ENCODE data around the gene MBNL1.
"Not testable (repeated sequence)": the region's sequence is repeated elsewhere in the genome, so short reads cannot be mapped to it uniquely, and the experiment has no call there.

MBNL1 gene

DNA sequence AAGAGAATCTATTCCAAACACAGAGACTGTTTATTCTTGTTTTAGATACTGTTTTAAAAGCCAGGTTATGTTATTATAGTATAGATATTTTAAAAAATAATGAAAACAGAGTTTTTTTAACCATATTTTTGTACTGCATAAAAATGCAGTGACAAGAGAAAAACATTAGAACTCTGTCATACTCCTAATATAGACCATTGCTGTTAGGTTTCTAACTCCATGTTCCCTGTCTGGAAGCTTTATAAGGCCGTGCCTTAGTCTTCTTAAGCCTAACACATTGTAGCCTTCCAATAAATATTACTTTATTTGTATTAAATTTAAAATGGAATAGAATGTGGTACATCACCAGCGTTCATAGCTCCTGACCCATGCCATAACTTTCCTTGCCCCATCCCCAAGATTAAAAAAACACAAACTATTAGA is 53.2 kb downstream of the MBNL1 start:
- no peak for DNase-seq

DNA sequence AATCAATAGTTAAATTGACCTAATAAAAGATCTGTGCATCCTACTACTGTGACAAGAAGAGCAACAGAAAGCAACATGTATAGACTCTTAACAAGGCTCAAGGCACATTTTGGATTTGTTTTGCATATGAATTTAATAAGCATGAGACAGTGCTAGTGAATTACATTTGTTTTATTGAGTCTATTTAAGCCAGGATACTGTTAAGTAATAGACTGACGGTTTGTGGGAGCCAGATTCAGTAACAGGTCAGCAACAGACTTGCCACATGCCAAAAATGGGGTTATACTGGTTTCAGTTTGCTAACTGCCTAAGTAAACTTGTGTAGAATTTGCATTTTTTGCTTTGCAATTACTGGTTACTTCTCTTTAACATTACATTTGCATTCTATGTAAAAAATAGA is 54.0 kb downstream of the MBNL1 start:
- no peak for DNase-seq

DNA sequence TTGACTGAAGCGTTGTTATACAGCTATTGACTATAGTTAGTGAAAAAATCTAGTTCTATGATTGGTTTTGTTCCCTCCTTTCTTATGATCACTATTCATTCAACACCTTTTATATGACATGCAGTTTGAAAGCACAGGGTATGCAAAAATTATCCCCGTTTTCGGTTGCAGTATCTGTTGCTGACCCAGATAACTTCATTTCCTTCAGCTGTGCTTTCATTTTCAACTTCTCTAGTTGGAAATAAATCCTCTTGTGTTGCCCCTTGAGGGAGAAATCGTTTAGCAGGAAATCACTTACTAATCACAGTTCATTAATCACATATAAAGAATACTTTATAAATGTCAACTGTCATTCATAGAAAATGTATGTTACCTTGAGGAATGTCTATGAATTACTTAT is 55.1 kb downstream of the MBNL1 start:
- no peak for DNase-seq

DNA sequence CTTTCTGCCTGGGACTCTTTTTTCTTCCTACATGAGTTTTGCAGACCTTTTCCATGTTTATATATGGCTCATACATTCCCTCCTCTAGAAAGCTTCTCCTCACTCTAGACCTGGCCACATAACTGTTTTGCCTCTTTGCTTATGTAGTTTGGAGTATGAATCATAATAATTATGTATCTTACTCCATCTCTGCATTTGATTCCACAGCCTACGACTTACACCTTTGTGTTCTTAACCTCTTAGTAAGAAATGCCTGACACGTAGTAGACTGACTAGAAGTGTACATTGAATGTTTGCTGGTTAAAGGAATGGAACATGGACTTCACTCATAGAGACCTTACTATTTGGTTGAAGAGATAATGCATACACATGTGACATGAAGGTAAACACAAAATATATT is 56.4 kb downstream of the MBNL1 start:
- DNase-seq = no peak

DNA sequence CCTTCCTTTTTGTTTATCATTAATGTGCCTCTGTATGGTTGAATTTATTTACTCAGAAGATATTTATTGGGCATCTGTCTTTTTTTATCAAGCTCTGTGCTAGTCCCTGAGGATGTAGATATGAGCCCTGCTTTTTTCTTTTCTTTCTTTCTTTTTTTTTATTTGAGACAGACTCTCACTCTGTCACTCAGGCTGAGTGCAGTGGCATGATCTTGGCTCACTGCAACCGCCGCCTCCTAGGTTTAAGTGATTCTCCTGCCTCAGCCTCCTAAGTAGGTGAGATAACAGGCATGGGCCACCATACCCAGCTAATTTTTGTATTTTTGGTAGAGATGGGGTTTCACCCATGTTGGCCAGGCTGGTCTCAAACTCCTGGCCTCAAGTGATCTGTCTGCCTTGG is 58.5 kb downstream of the MBNL1 start:
- no peak for DNase-seq

DNA sequence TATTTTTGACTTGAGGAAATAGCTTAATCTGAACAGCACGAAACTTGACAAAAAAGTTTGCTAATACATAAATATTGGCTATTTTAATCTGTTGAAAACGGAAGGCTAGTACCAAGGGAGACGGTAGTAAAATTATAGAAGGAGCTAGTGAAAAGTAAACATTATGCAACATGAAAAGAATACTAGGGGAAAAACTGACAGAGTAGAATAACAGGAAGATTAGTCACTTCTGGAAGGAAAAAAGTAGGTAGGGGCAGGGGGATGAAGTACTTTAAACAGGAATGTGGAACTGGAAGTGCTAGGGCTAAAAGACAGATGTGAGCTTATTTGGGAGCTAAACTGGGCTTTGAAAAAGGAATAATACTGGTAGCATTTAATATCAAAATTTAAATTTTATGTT is 60.1 kb downstream of the MBNL1 start:
- no peak for DNase-seq

DNA sequence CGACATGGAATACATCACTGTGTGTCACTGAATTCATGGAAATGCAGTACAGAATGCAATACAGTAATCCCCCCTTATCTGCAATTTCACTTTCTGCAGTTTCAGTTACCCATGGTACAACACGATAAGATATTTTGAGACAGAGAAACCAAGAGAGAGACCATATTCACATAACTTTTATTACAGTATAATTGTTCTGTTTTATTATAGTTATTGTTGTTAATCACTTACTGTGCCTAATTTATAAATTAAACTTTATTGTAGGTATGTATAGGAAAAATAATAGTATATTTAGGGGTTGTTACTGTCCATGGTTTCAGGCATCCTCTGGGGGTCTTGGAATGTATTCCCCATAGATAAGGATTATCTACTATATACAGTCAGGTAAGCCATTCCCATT is 61.8 kb downstream of the MBNL1 start:
- no peak for DNase-seq

DNA sequence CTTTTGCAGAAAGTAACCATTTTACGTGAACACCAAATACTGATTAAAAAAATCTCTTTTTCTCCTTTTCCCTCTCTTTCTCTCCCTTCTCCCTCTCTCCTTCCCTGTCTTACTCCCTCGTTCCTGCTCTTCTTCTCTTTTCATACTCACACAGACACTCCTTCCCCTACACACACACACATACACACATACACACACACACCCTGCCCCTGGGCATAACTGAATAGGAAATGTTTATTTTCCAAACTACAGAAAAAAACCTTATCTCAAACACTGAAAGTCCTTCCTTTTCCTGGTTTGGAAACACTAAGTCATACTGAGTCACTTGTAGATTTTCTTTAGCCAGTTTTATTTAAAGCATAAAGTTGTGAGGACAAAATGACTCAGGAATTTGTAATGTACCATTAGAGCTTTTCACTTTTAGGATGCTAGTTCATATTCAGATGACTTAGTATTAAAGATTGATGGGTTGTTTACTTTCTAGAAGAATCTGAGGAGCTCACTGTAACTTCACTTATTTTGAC is 62.4 kb downstream of the MBNL1 start:
- no peak for DNase-seq

DNA sequence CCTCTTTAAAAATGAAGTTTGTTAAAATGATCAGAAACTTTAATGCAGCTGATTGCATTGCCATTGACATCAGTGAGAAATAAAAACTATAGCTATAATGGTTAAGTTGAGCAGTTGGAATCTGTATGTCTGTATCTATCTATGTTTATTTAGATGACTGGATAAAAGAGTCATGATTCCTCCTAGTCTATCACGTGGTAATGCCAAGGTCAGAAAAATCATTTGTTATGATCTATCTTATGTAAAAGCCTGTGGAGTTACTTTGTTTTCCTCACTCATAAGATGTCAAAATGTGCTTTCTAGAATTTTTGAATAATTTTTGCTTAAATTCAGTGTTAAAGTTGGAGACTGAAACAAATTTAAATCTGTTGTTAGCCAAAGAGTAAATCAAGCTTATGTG is 63.3 kb downstream of the MBNL1 start:
- DNase-seq = no peak

DNA sequence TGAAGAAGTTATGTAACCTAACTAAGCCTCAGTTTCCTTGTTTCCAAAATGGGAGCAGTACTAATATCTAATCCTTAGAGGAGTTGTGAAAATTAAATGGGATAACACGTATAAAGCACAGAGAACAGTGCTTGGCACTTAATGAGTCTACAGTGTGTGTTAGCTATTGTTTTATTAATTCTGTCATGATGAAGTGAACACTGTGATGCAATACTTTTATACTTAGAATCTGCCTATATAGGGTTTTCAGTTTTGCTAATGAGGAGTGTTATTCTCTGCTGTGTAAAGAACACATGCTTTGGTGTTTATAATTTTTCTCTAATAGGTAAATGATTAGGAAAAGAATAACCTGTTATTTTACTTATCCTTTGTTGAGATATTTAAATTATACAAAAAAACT is 65.2 kb downstream of the MBNL1 start:
- DNase-seq = no peak

DNA sequence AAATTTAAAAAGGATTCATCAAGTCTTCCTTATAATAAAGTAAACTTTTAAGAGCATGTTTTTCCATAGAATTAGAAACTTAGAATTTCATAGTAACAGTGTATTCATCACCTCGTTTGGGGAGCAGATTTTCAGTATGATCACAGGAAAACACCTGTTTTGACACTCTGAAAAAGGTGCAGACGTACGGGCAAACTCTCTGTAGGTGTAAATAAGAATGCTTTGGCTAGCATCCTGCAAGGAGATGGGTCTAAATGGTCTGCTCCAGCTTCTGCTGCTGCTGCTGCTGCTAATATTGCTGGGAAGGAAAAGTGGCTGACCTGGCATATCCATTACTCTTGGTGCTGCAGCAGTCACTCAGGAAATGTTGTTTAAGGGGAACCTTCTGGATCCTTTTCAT is 66.0 kb downstream of the MBNL1 start:
- DNase-seq = no peak

DNA sequence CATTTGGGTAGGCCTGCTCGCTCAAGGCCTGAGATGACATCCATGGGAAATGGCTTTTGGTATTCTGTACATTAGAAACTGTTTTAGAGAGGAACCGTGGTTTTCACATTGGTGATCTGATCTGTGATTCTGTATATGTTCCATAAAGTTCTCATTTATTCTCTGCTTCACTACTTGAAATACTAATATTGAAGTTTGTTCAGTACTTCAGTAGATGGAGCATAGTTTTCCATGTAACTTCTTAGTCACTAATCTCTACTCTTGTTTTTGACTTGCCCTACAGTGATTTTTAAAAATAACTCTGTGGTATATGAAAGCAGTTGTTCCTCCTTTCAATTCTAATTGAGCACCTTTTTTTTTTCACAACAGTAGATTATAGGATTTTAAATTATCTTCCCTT is 66.5 kb downstream of the MBNL1 start:
- no peak for DNase-seq

DNA sequence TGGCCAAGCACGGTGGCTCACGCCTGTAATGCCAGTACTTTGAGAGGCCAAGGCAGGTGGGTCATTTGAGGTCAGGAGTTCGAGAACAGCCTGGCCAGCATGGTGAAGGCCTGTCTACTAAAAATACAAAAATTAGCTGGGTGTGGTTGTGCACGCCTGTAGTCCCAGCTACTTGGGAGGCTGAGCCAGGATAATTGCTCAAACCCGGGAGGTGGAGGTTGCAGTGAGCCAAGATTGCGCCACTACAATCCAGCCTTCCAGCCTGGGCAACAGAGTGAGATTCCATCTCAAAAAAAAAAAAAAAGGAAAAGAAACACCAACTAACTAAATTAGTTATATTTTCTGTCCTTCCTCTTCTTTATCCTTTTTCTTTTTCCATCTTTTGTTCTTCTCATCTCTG is 68.6 kb downstream of the MBNL1 start:
- DNase-seq = not testable (repeated sequence)

DNA sequence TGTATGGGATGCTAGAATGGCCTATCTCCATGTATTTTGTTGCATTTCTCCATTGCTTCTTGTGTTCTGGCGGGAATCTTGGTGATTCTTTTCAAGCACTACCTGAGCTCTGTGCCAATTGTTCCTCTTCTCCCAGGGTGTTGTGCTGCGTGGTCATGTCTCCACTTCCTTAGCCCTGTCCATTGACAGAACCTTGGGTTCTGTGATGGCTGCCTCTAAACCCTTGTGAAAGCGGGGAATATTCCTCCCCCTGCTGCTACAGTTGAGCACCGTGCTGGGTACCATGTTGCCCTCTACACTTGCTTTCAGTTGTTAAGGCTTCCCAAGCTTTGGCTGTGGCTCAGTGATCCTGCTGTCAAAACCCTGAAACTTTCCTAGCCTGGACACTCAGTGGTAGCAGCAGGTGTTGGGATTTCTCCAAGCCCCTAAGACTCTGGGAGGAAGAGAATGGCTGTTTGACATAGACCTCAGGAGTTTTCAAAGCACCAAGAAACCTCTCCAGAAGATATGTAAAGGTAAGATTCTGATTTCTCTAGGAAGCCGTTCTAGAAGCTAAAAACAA is 69.5 kb downstream of the MBNL1 start:
- no peak for DNase-seq

DNA sequence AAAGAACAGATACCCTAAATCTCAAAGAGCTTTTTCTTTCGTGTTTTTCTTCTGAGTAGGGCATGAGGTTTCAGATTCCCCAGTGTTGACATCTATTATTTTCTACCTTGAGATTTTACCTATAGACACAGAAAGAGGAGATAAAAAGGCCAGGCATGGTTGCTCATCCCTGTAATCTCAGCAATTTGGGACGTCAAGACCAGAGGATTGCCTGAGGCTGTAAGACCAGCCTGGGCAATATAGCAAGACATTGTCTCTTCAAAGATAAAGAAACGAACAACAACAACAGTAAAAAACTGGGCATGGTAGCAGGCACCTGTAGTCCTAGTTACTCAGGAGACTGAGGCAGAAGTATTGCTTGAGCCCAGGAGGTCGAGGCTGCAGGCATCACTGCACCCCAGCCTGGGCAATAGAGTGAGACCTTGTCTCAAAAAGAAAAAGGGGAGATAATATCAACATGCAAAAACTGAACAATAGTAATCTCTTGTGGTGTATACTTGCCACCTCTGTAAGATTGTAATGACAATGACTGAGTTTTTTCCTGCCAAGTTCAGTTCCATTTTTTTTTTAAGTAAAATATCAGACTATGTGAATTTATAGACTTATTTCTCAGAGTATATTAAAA is 71.3 kb downstream of the MBNL1 start:
- DNase-seq = no peak

DNA sequence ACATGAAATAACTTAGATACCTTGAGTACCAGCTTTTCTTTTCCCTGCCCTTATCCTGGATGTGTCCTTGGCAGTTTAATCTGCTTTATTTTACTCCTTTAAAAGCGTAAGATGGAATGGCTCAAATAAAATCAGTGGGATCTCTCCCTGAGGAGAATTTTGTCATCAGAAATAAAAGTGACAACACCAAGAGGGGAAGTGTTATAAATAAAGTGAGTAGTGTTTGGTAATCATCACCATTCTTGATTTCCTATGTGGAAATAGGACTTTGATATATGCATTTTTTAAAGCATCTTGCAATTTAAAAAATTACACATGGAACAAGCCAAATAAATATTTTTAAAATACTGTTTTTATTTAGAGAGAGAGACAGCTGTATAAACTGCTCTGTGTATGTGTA is 76.5 kb downstream of the MBNL1 start:
- DNase-seq = no peak

DNA sequence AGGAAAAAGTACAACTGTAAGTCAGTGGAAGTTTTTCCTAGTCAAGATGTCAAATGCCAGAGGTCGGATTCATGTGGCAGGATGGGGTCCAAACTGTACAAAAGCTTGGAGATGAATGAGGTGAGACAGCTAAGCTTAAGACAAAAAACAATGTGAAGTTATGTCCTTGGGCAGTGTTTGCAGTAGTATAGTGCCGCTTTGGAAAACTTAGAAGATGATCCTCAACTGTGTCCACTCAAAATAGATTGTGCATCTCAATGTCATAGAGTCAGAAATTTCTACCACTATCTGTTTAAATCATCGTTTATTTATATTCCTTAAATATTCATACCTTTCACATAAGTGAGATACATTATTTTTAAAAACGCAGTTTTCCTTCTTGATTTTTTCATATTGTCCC is 77.3 kb downstream of the MBNL1 start:
- DNase-seq = no peak

DNA sequence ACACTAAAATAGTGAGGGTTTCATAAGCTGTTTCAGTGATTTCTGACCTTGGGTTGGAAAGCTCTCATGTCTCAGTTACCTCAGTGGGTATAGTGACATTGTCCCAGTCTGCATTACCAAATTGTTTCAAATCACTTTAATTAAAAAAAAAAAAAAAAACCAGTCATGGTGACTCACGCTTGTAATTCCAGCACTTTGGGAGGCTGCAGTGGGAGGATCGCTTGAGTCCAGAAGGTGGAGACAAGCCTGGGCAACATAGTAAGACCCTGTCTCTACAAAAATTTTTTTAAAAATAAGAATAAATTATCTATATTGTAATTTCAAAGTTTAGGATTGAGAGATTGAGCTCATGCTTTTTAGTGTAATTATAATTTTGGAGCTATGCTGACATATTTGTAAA is 78.0 kb downstream of the MBNL1 start:
- no peak for DNase-seq

DNA sequence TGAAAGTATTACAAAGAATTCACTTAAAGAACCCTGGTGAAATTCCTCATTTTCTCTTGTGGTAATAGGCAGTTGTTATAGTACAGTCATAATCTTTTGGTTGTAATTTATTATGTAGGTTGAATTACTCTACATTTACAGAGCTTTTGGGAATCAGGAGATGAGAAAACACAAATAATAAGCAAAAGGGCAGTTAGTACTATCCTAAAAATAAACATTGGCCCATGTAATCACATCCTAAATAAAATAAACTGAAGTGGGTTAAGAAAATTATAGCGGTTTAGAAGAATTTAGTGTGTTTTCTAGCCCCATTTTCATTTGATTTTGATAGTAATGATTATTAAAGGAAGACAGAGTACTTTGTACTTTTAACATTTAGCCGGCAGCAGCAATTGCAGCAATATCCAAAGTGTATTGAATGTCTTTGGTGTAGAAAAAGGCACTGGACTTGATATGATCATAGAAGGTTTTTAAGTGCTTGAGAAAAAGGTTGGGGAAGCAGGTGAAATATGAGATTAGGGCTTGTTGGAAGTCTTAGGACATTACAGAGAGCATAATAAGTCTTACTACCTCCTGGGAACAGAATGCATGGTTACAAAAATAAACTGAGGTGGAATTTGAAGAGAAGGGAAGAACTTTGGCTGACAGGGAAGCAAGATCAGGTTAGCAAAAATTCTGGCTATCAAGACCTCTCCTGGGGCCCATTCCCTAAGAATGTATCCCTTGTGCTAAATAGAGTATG is 79.9 kb downstream of the MBNL1 start:
- no peak for DNase-seq

DNA sequence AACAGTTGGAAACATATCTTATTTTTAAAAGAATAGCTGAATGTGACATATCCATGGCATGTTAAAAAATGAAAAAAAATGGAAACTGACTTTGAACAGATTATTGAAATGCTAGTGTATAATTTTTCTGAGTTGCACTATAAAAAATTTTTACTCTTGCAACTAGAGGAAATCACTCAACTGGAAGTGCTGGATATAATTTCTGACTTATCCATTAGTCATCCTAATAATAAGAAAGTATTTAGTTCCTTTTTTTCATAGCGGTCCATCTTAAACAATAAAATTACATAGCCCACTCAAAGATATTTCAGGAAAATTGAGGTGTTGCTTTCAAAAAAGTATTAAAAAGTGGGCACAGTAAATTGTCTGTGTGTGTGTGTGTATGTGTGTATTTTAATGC is 80.7 kb downstream of the MBNL1 start:
- DNase-seq = no peak

DNA sequence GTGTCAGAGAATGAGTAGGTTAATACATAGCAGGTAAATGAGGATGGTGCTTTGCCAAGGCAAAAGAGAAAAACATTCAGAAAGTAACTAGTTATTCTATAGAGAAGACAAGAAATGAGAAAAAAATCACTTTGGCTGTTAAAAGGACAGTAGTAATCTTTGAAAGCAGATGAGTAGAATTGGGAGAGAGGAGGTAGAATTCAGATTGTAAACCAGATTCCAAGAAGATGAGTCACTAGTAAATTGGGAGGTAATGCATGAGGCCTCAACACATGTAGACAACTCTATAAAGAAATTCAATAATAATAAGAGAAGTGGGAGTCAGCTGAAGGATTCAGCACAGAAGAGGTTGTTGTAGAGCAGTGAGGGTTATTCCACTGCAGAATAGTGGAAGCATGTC is 81.4 kb downstream of the MBNL1 start:
- no peak for DNase-seq

DNA sequence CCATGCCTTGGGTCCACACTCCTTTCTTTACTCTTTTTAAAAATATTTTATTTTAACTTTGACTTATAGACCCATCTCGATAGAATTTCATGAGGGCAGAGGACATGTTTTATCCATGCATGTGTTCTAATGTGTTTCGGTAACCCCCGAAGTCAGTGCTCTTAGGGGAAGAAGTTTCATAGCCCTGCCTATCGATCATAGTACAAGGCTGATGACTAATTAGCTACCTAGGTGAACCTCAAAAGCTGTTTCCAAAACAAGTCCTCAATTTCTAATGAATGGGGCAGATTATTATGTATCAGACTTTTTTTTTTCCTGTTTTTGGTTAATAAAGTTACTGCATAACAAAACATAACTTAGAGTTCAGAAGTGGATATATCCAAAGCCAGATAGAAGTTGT is 82.0 kb downstream of the MBNL1 start:
- DNase-seq = no peak

DNA sequence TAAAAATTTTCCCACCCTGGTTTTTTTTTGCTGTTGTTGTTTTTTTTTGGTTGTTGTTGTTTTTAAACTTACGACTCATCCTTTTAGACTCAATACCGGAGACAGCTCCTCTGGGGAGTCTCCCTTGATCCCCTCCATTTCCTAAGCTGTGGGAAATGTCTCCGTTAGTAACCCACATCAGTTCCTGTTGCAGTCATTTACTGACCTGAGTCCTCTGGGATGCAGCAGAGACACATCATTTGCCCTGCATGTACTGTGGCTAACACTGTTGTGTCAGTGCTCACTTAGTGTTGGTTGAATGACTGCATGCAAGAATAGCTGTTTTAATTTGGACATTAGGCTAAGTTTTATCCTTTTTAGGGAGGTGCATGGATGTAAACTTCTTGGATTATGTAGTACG is 83.8 kb downstream of the MBNL1 start:
- DNase-seq = no peak

DNA sequence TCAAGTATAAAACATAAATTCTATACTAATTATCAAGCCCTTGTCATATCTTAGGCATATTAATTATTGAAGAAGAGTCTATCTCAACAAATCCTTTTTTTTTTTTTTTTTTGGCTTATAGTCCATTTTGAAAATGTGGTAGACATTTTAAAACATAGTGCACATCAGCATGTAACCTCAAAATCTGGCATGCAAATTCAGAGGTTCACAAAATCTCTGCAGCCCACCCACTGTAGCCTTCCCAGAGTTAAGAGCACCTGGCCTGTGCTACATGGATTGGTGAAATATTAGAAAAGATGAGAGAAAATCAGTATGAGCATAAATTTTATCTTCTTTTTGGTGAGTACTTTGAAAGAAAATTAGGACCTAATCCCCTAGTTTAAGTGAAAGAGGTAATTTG is 84.8 kb downstream of the MBNL1 start:
- no peak for DNase-seq
